ENCODE data around the gene ISLR. TPM values are rescaled to one million over a fixed set of nuclear protein-coding genes. Genes with fewer than 3 reads are reported as not detected.

ISLR gene
- total and polyA plus RNA-seq, 9 of the 15 experiments (the other 6 are each of a cell fraction or from before 2014, with no cell fraction given): not detected

GRCh38 chr15:74185710-74186348 is 12.3 kb downstream of the ISLR start (continued):
- TF ChIP-seq ZNF184 (CRISPR knock-in tag; IDR thresholded peaks at IDR 0.05) (no peak), RBM17 (IDR thresholded peaks at IDR 0.05; ENCODE audit: borderline replicate concordance, low read depth, low read length) (no peak), ARID2 (IDR thresholded peaks at IDR 0.05) (no peak), CGGBP1 (CRISPR knock-in tag; IDR thresholded peaks at IDR 0.05) (no peak), SMARCA4 (IDR thresholded peaks at IDR 0.05) (no peak), ZNF707 (CRISPR knock-in tag; conservative IDR thresholded peaks at IDR 0.05) (no peak), ZC3H11A (IDR thresholded peaks at IDR 0.05; ENCODE audit: low read depth, low read length) (no peak), E4F1 (CRISPR knock-in tag; IDR thresholded peaks at IDR 0.05; ENCODE audit: borderline replicate concordance) (no peak), GTF2E2 (tag; IDR thresholded peaks at IDR 0.05) (no peak), ZBTB8A (IDR thresholded peaks at IDR 0.05; ENCODE audit: partially characterized antibody) (no peak)
